Uterus (tissue), 4 donors: ENCODE data around the gene SLC4A5. TPM values are rescaled to one million over a fixed set of nuclear protein-coding genes. Genes with fewer than 3 reads are reported as not detected.

Experiments
- DNase-seq, 2 donors: peaks; one replicate each; pipeline ENCODE4 v3.0.0-alpha.2; 2019 to 2020
- H3K27ac ChIP-seq, 2 donors: fragments of 200-600 bp; sonication (generic); 1 replicate in 1 of 2; 2 replicates in 1 of 2; pipeline ENCODE4 v1.5.1; 2016 to 2018
- H3K27me3 ChIP-seq, 2 donors: fragments of 200-600 bp; sonication (generic); one replicate each; pipeline ENCODE4 v1.5.1; 2018 to 2019; ENCODE audit warnings: control low read depth in 1 of 2
- H3K36me3 ChIP-seq, 2 donors: fragments of 200-600 bp; sonication (generic); one replicate each; pipeline ENCODE4 v1.5.1; 2019; ENCODE audit warnings: control low read depth in 1 of 2
- H3K4me1 ChIP-seq, 2 donors: fragments of 200-600 bp; sonication (generic); one replicate each; pipeline ENCODE4 v1.5.1; 2018 to 2019; ENCODE audit warnings: control low read depth in 1 of 2
- H3K4me3 ChIP-seq, 2 donors: fragments of 200-600 bp; sonication (generic); 1 replicate in 1 of 2; 2 replicates in 1 of 2; pipeline ENCODE4 v1.5.1; 2018 to 2019; ENCODE audit warnings: mild to moderate bottlenecking in 1 of 2
- H3K9me3 ChIP-seq, 2 donors: fragments of 200-600 bp; sonication (generic); one replicate each; pipeline ENCODE4 v1.5.1; 2019; ENCODE audit warnings: control low read depth in 1 of 2
- CTCF ChIP-seq, 4 experiments: fragments of 200-600 bp in 2 of 4; fragments of 450-650 bp in 2 of 4; sonication (generic) in 2 of 4; IDR thresholded peaks; one replicate each; pipeline ENCODE4 v1.5.1; 2016 to 2019; ENCODE audit warnings: antibody characterized with exemption in 4 of 4, mild to moderate bottlenecking in 2 of 4, moderate library complexity in 1 of 4
- POLR2A ChIP-seq, 2 donors: fragments of 450-650 bp; IDR thresholded peaks; one replicate each; pipeline ENCODE4 v1.6.1; 2016; ENCODE audit warnings: antibody characterized with exemption in 2 of 2, mild to moderate bottlenecking in 1 of 2, moderate library complexity in 1 of 2
- intact Hi-C: fragments of 100-400 bp; cut with DNase I; formaldehyde crosslinking; loops from one replicate; pipeline ENCODE4 v1.15.1; 2023; ENCODE audit warnings: low total_unique reads
- total RNA-seq, 4 donors: library from RNA; depleted of rRNA in 3 of 4; stranded (reverse); fragments of >200 nt in 3 of 4; gene quantifications; one replicate each; pipeline versions ENCODE4 v1.1.0 to v1.2.4, GENCODE V29; 2014 to 2023
- donor health status: DM: yes; HTN: yes; CAD: no.

Gene SLC4A5
- total RNA-seq, 4 donors from 2014 or later: 2.1 to 15.1 (median 5.3) TPM

GRCh38 chr2:74369976-74370375 is 26.8 kb upstream of the SLC4A5 start:
- H3K4me1 ChIP-seq: peaks cover 0 to 5% of the 10 kb centered on the region in 2 donors
- no peaks in the 10 kb centered on the region for H3K9me3 ChIP-seq
- no peak for DNase-seq
- intact Hi-C loops: no loop called here
- no peak for TF ChIP-seq CTCF (IDR thresholded peaks at IDR 0.05)
- TF ChIP-seq POLR2A (IDR thresholded peaks at IDR 0.05): no peak
- H3K27me3 ChIP-seq: no peaks in the 10 kb centered on the region
- H3K4me3 ChIP-seq: no peak overlapping the region
- H3K27ac ChIP-seq: no peak overlapping the region
- no peaks in the 10 kb centered on the region for H3K36me3 ChIP-seq

GRCh38 chr2:74368499-74368898 is 25.3 kb upstream of the SLC4A5 start:
- Histone ChIP-seq H3K36me3 (no peaks in the 10 kb centered on the region), H3K4me3 (no peak overlapping the region), H3K27me3 (no peaks in the 10 kb centered on the region), H3K4me1 (no peaks in the 10 kb centered on the region), H3K27ac (no peak overlapping the region), H3K9me3 (no peaks in the 10 kb centered on the region)
- no peak for DNase-seq
- no peak for TF ChIP-seq CTCF (IDR thresholded peaks at IDR 0.05)
- TF ChIP-seq POLR2A (IDR thresholded peaks at IDR 0.05): no peak
- intact Hi-C loops: no loop called here

GRCh38 chr2:74367789-74368188 is 24.6 kb upstream of the SLC4A5 start:
- intact Hi-C loops: no loop called here
- no peaks in the 10 kb centered on the region for H3K36me3 ChIP-seq

GRCh38 chr2:74366036-74366435 is 22.8 kb upstream of the SLC4A5 start:
- H3K9me3 ChIP-seq: no peaks in the 10 kb centered on the region
- intact Hi-C loops: no loop called here
- H3K4me1 ChIP-seq: no peaks in the 10 kb centered on the region
- TF ChIP-seq CTCF (IDR thresholded peaks at IDR 0.05) (no peak), POLR2A (IDR thresholded peaks at IDR 0.05) (no peak)
- H3K4me3 ChIP-seq: no peak overlapping the region
- DNase-seq: no peak
- no peak overlapping the region for H3K27ac ChIP-seq
- H3K36me3 ChIP-seq: no peaks in the 10 kb centered on the region
- no peaks in the 10 kb centered on the region for H3K27me3 ChIP-seq

More at GRCh38 chr2:74367789-74368188, 24.6 kb upstream of the SLC4A5 start:
- no peak for TF ChIP-seq CTCF (IDR thresholded peaks at IDR 0.05)
- no peak for TF ChIP-seq POLR2A (IDR thresholded peaks at IDR 0.05)
- no peak overlapping the region for H3K27ac ChIP-seq
- H3K27me3 ChIP-seq: no peaks in the 10 kb centered on the region
- no peaks in the 10 kb centered on the region for H3K9me3 ChIP-seq
- H3K4me3 ChIP-seq: no peak overlapping the region
- DNase-seq: no peak
- H3K4me1 ChIP-seq: no peaks in the 10 kb centered on the region

- no peaks in the 10 kb centered on the region for H3K36me3 ChIP-seq
- no peak for TF ChIP-seq POLR2A (IDR thresholded peaks at IDR 0.05)
- DNase-seq: no peak
- no peak overlapping the region for H3K27ac ChIP-seq
- no peaks in the 10 kb centered on the region for H3K9me3 ChIP-seq
- no peaks in the 10 kb centered on the region for H3K4me1 ChIP-seq
- intact Hi-C loops: no loop called here
- H3K4me3 ChIP-seq: no peak overlapping the region
- H3K27me3 ChIP-seq: no peaks in the 10 kb centered on the region
Observed at GRCh38 chr2:74364533-74365505, 21.6 kb upstream of the SLC4A5 start.
